Body of pancreas (tissue), 4 donors: Measurements from ENCODE around the gene CRAMP1.

Experiments
- CTCF ChIP-seq, 7 experiments: fragments of 450-650 bp in 4 of 7; fragments of 200-600 bp in 3 of 7; sonication (generic) in 3 of 7; IDR thresholded peaks; one replicate each; pipeline ENCODE4 v1.5.1; 2016 to 2019; ENCODE audit warnings: antibody characterized with exemption in 7 of 7
- POLR2A ChIP-seq, 3 donors: fragments of 450-650 bp; IDR thresholded peaks; one replicate each; pipeline ENCODE4 v1.6.1; 2016; ENCODE audit warnings: antibody characterized with exemption in 3 of 3, mild to moderate bottlenecking in 2 of 3

GRCh38 chr16:1597154-1597553 is 15.0 kb upstream of the CRAMP1 start:
- no peak for TF ChIP-seq CTCF (IDR thresholded peaks at IDR 0.05)
- no peak for TF ChIP-seq POLR2A (IDR thresholded peaks at IDR 0.05)
